ENCODE measurements around the gene TULP4.

GRCh38 chr6:158419339-158419909 is 107.2 kb downstream of the TULP4 start:
- TF ChIP-seq, protein P1, sequence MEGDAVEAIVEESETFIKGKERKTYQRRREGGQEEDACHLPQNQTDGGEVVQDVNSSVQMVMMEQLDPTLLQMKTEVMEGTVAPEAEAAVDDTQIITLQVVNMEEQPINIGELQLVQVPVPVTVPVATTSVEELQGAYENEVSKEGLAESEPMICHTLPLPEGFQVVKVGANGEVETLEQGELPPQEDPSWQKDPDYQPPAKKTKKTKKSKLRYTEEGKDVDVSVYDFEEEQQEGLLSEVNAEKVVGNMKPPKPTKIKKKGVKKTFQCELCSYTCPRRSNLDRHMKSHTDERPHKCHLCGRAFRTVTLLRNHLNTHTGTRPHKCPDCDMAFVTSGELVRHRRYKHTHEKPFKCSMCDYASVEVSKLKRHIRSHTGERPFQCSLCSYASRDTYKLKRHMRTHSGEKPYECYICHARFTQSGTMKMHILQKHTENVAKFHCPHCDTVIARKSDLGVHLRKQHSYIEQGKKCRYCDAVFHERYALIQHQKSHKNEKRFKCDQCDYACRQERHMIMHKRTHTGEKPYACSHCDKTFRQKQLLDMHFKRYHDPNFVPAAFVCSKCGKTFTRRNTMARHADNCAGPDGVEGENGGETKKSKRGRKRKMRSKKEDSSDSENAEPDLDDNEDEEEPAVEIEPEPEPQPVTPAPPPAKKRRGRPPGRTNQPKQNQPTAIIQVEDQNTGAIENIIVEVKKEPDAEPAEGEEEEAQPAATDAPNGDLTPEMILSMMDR (IDR thresholded peaks at IDR 0.05) = no peak
- no peak for TF ChIP-seq ZFP36 (IDR thresholded peaks at IDR 0.05; ENCODE audit: borderline replicate concordance, partially characterized antibody)
- no peak for TF ChIP-seq REST (IDR thresholded peaks at IDR 0.05)
- no peak for TF ChIP-seq KDM1A (IDR thresholded peaks at IDR 0.05; ENCODE audit: low read depth)
- TF ChIP-seq RAD21 (conservative IDR thresholded peaks at IDR 0.05 in 1 of 2, IDR thresholded peaks at IDR 0.05 in 1 of 2) = no peak
- TF ChIP-seq POLR2A (IDR thresholded peaks at IDR 0.05; ENCODE audit: low read length) = no peak
- TF ChIP-seq MAFK (IDR thresholded peaks at IDR 0.05; ENCODE audit: partially characterized antibody) = no peak
- no peak for TF ChIP-seq PHF8 (IDR thresholded peaks at IDR 0.05; ENCODE audit: borderline replicate concordance, low read depth)
- no peak for TF ChIP-seq SREBF2 (IDR thresholded peaks at IDR 0.05)
- TF ChIP-seq EP300 (IDR thresholded peaks at IDR 0.05) = no peak
- TF ChIP-seq, protein P2, sequence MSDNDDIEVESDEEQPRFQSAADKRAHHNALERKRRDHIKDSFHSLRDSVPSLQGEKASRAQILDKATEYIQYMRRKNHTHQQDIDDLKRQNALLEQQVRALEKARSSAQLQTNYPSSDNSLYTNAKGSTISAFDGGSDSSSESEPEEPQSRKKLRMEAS (IDR thresholded peaks at IDR 0.05) = no peak
- no peak for TF ChIP-seq ESRRA (IDR thresholded peaks at IDR 0.05; ENCODE audit: borderline replicate concordance, low read length)
- TF ChIP-seq RNF2 (IDR thresholded peaks at IDR 0.05; ENCODE audit: borderline replicate concordance, low read depth) = no peak
